Superior temporal gyrus (tissue), 1 donor: ENCODE results near the gene IFFO2.
A peak's percentile ranks its signal among the peaks of the same experiment; 100 is the strongest.

Source experiments
- DNase-seq: peaks from one replicate; pipeline ENCODE4 v3.0.0-alpha.2; 2016; ENCODE audit errors: extremely low spot score

The IFFO2 gene

GRCh38 chr1:18956193-18957135, at the start of gene IFFO2:
Gene IFFO2 (minus strand): TSS chr1:18956676. CDS start chr1:18956332, 344 bp downstream.
- peak; percentile 97 for DNase-seq

DNA sequence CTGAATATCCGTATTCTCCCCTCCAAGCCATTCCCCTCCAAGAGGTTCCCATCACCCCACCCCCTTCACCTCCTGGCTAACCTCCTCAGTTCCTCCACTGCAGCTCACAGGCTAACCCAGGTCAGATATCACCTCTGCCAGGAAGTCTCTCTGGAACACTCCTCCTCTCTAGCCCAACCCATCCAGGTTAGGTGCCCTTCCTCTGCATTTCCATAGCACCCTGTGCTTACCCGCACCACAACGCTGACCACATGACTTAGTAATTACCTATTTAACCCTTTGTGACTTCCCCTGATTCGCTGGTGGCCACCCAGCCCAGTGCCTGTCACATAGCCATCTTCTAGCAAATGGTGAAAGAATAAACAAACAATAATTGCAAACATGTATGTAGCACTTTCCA, 49.5 kb upstream of the IFFO2 start:
- no peak for DNase-seq

- peak; percentile 14 for DNase-seq
These were observed 47.2 kb upstream of the IFFO2 start for GRCh38 chr1:19003371-19004290.

DNA sequence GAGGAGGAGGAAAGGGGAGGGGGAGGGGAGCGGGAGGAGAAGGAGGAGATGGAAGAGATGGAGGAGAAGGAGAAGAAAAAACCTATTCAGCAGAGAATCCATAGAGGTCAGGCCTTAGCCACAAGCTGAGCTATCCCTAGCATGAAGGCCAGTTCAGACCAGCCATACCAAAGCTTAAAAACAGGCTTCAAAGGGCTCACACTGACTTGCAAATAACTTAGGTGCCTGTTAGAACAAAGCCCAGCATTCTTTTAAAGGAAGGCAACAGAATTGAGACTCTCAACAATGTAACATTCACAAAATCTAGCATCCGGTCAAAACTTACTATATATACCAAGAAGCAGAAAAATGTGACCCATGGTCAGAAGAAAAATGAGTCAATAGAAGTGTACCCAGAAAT, 43.6 kb upstream of the IFFO2 start:
- no peak for DNase-seq

DNA sequence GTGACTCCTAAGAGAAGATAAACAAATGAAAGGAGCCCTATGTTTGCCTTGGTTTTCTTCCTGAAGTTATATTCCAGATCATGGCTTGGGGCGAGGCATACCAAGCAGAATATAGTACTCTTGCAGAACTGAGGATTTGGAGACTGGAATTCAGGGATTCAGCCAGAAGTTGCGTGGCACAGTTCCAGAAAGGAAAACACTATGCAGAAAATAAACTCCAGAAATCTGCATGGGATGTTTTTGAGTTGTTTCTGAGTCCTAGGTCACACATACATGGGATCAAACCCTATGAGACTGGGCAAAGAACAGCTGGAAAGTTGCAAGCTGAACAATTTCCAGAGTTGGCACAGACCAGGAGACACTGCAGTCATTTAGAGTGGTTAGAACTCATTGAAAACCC, 42.9 kb upstream of the IFFO2 start:
- no peak for DNase-seq

GRCh38 chr1:18998016-18998724, 41.7 kb upstream of the IFFO2 start:
- DNase-seq: no peak

GRCh38 chr1:18997508-18997907, 41.0 kb upstream of the IFFO2 start:
- peak; percentile 82 for DNase-seq

DNA sequence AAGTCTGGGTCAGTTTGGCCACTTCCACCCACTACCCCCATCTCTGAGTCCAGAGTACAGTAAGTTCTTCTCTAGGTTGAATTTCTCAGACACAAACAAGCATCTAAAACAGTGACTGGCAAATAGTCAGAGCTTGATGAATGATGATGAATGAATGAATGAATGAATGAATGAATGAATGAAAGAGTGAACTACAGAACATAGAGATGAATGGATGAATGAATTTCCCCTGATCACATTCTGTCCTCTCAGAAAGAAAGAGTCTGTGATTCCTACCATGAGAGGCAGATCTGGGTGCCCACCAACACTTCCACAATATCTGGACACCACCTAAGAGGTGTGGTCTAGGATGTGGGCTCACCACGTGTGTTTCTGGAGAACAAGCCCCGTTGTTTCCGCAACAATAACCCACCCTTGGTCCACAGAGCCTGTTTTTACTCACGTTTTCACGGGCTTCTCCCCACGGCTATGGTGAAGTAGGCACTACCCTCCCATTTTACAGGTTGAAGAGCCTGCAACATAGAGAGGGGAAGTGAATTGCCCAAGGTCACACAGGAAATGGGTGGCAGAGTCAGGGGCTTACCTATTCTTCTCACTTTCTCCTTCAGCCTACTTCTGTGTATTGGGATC, 40.2 kb upstream of the IFFO2 start:
- DNase-seq: no peak

DNA sequence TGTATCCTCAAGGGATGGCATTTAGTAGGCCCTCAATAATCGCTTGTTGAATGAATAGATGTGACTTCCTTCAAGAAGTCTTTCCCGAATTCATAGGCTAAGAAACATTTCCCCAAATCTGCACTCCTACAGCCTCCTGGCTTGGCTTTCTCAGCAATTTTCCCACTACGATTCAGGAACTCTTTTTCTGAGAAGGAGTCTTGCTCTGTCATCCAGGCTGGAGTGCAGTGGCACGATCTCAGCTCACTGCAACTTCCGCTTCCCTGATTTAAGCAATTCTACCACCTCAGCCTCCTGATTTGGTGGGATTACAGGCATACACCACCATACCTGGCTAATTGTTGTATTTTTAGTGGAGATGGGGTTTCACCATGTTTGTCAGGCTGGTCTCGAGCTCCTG, 37.9 kb upstream of the IFFO2 start:
- DNase-seq: no peak

- no peak for DNase-seq
These were observed 36.2 kb upstream of the IFFO2 start for GRCh38 chr1:18992646-18993045.

GRCh38 chr1:18991585-18991984, 35.1 kb upstream of the IFFO2 start:
- DNase-seq: no peak

DNA sequence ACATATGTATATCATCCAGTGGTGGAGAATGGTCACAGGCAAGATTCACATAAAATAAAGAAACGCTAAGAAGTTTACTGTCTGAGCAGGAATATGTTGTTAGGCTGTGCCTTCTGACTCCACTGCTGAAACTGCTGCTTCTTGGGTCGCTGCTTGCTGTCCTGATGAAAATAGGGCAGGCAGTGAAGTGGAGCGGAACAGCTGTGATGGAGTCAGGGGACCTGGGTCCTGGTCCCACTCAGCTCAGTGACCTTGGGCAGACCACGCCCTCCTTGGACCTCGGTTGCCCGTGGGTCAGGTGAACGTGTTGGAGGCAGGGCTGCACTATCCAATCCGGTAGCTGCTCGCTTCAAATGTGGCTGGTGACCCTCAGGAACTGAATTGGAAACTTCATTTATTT, 33.4 kb upstream of the IFFO2 start:
- DNase-seq: no peak

GRCh38 chr1:18989176-18989799, 32.8 kb upstream of the IFFO2 start:
- DNase-seq: no peak

DNA sequence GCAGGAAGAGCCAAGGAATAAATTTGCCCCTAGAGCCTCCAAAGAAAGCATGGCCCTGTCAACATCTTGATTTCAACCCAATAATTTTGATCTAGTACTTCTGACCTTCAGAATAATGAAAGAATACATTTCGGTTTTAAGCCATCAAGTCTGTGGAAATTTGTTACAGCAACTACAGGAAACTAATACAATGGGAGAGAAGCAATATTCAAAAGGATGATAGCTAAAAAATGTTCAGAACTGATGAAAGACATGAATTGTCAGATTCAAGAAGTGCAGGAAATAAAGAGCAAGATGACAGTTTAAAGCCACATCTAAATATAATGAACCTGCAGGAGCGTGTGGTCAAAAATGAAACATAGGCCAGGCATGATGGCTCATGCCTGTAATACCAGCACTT, 24.8 kb upstream of the IFFO2 start:
- no peak for DNase-seq

DNA sequence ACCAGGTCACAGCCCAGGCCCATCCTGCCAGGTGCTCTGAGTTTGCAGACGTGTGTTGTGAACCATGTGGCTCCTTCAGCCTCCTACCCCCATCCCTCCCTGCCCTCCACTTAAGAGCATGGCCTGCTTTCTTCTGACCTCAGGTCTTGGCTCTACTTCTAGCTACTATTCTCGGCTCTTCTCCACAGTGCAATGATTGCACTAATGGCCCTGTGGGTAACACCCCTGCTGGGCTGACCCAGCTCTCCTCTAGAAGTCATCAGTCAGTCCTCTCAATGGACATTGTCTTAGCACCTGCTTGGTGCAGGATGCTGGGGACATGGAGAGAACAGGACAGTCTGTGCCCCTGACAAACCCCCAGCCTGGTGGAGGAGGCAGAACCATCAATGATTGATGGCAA, 22.2 kb upstream of the IFFO2 start:
- no peak for DNase-seq

DNA sequence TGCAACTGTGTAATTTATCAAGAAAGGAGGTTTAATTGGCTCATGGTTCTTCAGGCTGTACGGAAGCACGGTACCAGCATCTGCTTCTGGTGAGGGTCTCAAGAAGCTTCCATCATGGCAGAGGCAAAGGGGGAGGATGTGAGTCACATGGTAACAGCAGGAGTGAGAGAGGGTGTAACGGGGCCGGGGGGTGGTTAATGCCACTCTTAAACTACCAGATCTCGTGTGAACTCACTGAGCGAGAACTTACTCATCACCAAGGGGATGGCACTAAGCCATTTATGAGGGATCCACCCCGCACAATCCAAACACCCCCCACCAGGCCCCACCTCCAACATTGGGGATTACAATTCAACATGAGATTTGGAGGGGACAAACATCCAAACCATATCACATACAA, 21.0 kb upstream of the IFFO2 start:
- DNase-seq: no peak

GRCh38 chr1:18976096-18976495, 19.6 kb upstream of the IFFO2 start:
- DNase-seq: no peak

DNA sequence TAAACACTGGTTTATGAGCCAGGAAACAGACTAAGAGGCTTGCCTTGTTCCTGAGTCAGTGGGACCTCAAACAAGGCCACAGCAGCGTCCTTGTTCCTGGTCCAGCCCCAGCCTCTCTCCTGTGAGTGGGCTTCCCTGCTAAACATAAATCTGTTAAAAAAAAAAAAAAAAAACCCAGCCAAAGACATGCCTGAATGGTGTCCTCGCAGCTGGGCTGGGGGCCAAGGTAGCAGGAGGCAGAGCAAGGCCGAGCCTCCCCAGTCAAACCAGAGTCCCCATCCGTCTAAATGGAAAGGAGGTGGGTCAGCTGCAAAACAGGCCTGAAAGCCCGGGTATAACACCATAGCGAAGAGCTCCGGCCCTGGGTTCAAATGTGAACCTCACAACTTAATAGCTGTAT, 18.1 kb upstream of the IFFO2 start:
- no peak for DNase-seq

- no peak for DNase-seq
These were observed 17.5 kb upstream of the IFFO2 start for GRCh38 chr1:18974005-18974404.

GRCh38 chr1:18973446-18973955, 17.0 kb upstream of the IFFO2 start:
- no peak for DNase-seq

- no peak for DNase-seq
These were observed 16.5 kb upstream of the IFFO2 start for GRCh38 chr1:18972991-18973390.
